Left renal pelvis (tissue), 4 donors: ENCODE measurements around the gene TMEM175. TPM values are rescaled to one million over a fixed set of nuclear protein-coding genes. Genes with fewer than 3 reads are reported as not detected.
"Not testable (repeated sequence)": the region's sequence is repeated elsewhere in the genome, so short reads cannot be mapped to it uniquely, and the experiment has no call there.

Source experiments
- DNase-seq, 4 donors: peaks; one replicate each; pipeline ENCODE4 v3.0.0-alpha.2; 2013; ENCODE audit warnings: low read depth in 4 of 4, low spot score in 3 of 4
- polyA plus RNA-seq, 4 donors: library from polyadenylated mRNA; unstranded; fragments of 120-200 nt; gene quantifications; one replicate each; pipeline ENCODE4 v1.2.1, GENCODE V29; 2013; ENCODE audit not compliant: insufficient read length in 4 of 4

Gene TMEM175
- polyA plus RNA-seq, 4 donors: 20.2 to 25.6 (median 25.5) TPM

DNA sequence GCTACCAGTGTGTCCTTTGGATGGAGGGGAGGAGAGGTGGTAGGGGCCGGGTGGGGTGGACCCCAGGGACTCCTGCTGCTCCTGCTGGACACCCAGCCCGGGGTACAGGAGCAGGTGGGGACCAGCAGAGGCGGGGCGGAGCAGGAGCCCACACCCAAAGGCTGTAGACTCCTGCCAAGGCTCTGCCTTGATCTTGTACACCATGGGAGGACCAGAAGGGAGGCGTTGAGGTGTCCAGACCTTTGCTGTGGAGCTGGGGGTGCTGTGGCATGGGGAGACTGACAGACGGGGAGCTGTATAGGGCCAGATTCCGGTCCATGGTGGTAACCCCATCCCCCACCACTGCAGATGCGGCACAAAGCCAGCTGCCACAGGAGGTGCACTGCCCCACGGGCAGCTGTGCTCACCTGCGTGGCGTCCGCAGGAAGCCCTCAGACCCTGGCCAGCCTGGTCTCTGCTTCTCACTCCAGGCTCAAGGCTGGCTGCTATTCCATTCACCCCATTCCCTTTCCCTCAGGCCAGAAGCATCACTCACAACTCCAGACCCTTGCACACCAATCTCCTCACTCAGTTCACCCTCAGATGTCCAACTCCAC is 65.9 kb downstream of the TMEM175 start:
- DNase-seq: no peak

DNA sequence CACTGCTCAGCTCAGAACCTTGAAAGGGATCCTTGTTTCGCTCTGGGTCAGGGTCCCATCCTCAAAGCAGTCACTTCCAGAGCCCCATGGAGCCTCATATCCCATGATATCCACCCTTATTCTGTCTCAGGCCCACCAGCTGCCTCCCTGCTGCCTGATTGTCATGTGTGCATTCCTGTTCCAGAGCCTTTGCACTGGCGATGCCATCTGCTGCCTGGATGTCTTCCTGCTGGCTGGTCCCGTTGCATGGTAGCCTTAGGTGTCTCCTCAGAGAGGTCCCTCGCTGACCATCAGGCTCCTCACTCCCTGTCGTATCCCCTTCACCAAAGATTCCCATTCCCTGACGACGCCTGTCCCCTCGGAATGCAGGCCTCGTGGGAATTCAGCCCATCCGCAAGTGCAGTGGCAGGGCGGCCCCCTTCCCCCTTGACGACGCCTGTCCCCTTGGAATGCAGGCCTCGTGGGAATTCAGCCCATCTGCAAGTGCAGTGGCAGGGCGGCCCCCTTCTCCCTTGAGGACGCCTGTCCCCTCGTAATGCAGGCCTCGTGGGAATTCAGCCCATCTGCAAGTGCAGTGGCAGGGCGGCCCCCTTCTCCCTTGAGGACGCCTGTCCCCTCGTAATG is 67.1 kb downstream of the TMEM175 start:
- not testable (repeated sequence) for DNase-seq

DNA sequence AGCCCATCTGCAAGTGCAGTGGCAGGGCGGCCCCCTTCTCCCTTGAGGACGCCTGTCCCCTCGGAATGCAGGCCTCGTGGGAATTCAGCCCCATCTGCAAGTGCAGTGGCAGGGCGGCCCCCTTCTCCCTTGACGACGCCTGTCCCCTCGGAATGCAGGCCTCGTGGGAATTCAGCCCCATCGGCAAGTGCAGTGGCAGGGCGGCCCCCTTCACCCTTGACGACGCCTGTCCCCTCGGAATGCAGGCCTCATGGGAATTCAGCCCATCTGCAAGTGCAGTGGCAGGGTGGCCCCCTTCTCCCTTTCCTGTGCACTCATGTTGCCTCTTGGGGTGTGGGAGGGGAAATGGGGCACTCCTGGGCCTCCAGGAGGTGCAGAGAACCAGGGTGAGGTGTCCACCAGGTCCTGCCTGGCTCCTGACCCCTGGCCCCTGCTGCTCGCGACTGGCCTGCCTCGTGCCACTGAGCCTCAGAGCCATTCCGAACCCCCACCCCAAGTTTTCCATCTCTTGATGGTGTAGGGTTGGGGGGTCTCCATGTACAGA is 67.7 kb downstream of the TMEM175 start:
- no peak for DNase-seq

DNA sequence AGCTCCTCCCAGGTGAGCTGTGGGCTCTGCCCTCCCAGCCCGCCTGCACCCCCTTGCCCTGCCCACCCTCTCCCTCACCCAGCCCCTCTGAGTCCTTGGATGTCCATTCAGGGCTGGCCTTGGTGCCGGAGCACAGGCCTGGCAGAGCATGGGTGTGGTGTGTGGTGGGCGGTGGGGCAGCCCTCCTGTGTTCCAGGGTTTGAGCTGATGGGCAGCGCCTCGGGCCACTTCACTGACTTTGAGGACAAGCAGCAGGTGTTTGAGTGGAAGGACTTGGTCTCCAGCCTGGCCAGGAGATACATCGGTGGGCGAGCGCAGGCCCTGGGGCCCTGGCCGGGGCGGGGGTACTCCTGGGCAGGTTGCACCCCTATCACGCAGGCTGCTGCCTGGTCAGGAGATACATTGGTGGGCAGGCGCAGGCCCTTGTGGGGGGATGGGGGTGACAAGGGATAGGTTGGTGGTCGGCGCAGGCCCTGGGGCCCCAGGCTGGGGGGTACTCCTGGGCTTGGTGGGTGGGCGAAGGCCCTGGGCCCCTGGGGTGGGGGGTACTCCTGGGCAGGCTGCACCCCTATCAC is 68.5 kb downstream of the TMEM175 start:
- no peak for DNase-seq

DNA sequence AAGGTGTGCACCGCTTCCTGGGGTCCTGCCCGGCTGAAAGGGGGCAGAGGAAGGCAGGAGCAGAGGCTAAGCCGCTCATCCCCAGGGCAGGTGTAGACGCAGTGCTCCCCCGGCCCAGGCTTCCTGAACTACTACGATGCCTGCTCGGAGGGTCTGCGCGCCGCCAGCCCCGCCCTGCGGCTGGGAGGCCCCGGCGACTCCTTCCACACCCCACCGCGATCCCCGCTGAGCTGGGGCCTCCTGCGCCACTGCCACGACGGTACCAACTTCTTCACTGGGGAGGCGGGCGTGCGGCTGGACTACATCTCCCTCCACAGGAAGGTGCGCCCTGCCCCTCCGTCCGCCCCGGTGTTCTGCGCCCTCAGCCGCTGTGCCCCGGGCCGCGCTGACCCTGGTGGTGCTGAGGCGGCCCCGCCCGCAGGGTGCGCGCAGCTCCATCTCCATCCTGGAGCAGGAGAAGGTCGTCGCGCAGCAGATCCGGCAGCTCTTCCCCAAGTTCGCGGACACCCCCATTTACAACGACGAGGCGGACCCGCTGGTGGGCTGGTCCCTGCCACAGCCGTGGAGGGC is 69.4 kb downstream of the TMEM175 start:
- no peak for DNase-seq

DNA sequence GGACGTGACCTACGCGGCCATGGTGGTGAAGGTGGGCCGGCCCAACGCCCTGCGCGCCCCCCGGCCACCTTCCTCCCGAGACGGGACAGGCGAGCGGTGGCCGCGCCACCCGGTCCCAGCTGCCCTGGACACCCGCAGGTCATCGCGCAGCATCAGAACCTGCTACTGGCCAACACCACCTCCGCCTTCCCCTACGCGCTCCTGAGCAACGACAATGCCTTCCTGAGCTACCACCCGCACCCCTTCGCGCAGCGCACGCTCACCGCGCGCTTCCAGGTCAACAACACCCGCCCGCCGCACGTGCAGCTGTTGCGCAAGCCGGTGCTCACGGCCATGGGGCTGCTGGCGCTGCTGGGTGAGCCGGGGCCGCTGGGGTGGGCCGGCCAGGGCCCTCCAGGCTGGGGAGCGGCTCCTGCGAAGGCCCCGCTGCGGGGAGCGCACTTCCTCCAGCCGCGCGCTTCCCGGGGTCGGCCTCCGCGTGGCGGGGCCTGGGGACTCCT is 69.9 kb downstream of the TMEM175 start:
- no peak for DNase-seq

DNA sequence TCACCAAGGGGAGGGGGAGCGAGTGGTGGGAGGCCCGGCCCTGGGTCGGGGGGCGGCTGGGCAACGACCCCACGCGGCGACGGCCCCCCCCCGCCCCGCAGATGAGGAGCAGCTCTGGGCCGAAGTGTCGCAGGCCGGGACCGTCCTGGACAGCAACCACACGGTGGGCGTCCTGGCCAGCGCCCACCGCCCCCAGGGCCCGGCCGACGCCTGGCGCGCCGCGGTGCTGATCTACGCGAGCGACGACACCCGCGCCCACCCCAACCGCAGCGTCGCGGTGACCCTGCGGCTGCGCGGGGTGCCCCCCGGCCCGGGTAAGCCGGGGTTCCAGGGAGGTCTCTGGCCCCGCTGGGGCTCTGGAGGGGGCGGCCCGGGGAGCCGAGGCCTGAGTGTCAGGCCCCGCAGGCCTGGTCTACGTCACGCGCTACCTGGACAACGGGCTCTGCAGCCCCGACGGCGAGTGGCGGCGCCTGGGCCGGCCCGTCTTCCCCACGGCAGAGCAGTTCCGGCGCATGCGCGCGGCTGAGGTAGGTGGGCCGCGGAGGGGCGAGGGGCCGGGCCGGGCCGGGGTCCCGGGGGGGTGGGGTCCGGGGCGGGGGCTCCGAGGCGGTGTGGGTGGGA is 70.5 kb downstream of the TMEM175 start:
- DNase-seq: no peak

DNA sequence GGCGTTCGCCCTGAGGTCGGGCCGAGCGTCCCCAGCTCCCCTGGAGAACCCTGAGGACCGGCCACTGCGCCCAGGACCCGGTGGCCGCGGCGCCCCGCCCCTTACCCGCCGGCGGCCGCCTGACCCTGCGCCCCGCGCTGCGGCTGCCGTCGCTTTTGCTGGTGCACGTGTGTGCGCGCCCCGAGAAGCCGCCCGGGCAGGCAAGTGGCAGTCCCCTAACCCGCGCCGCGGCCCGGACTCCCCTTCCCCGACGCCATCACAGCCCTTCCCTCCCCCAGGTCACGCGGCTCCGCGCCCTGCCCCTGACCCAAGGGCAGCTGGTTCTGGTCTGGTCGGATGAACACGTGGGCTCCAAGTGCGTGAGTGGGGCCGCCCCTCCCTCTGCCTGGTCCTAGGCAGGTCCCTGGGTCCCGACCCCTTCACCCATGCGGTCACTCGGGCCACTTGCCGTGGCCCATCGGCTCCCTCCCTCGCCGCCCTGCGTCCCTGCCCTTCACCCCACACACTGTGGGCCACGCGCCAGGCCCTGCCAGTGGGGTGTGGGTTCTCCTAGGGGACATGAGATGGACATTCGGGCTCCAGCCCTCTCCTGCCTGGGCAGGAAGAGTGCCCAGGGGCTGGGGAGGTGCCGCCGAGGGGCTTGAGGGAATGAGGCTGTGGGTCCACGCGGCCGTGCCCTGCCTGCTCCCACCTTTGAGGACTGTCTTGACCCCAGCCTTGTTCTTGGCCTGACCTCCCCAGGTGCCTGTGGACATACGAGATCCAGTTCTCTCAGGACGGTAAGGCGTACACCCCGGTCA is 71.2 kb downstream of the TMEM175 start:
- no peak for DNase-seq

DNA sequence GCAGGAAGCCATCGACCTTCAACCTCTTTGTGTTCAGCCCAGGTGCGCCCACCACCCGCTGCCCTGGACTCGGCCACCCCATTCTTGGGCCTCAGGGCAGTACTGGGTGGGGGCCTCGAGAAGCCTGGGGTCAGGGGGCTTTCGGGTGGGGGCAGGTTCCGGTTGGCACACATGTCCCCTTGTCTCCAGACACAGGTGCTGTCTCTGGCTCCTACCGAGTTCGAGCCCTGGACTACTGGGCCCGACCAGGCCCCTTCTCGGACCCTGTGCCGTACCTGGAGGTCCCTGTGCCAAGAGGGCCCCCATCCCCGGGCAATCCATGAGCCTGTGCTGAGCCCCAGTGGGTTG is 71.8 kb downstream of the TMEM175 start:
- DNase-seq: no peak

DNA sequence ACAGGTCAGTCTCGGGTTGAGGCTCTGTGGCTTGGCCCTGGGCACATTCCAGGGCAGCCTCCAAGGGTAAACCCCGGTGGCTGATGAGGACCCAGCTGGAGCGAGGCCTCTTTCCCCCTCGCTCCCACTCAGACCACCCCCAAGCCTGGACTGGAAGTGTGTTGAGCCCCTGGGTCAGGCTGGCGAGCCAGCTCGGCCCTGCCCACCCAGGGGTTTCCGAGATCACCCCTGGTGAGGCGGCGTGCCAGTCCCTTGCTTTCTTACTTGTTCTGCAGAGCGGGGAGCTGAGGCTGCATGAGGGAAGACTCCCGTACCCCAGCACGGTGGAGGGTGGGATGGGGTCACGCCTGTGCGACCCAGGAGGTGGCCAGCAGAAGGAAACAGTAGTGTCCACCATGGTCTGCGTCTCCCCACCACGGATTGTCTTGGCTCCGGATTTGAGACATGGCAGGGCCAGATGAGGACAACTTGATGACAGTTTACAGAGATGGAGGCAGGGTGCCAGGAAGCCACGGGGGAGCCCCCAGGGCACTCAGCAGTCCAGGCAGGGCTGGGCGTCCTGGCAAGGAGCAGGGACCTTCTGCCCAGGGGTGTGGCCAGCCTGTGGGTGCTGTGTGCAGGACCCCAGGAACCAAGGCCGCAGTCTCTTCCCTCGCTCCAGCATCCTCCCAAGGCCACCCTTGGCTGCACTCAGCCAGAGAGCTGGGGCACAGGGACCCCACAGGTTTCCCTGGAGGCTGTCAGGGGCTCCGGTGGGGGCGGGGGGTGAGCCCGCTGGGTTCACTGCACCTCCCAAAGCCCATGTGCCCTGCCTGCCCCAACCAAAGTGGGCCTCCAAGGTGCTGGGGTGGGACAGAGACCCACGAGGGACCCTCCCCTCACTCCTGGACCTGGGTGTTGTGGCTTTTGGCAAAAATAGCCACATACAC is 72.6 kb downstream of the TMEM175 start:
- DNase-seq: no peak

DNA sequence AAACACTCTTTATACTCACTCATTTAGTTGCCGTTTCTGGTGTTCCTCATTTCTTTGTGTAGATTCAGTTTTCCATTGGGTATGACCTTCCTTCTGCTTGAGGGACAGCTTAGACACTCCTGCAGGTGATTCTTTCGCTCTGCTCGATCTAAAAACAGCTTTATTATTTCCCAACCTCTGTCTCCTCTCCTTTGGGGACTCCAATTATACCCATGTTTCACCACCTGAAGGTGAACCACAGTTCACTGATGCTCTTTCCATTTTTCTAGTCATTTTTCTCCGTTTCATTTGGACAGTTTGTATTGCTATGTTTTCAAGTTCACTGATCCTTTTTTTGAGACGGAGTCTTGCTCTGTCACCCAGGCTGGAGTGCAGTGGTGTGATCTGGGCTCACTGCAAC is 74.6 kb downstream of the TMEM175 start:
- no peak for DNase-seq

Other genes starting within 250 kb of the TMEM175 start
- gene SLC49A3, start 243.3 kb upstream of the TMEM175 start, polyA plus RNA-seq: 1 to 10 TPM; 2.6 to 7.1 (median 3.6) TPM
- gene PCGF3, start 226.6 kb upstream of the TMEM175 start, polyA plus RNA-seq: 10 to 100 TPM; 67.3 to 93.3 (median 74.2) TPM
- gene CPLX1, start 106.3 kb upstream of the TMEM175 start, polyA plus RNA-seq: 1 to 10 TPM in 3 of 4 donors, under 1 TPM in 1; 0.86 to 3.2 (median 1.7) TPM
- 10 to 100 TPM; 51.8 to 82.9 (median 61.0) TPM for gene GAK, start 144 bp upstream of the TMEM175 start, polyA plus RNA-seq
- gene DGKQ, start 41.1 kb downstream of the TMEM175 start, polyA plus RNA-seq: 1 to 10 TPM; 6.0 to 9.9 (median 7.1) TPM
- 10 to 100 TPM; 12.9 to 20.5 (median 15.8) TPM for gene IDUA, start 54.6 kb downstream of the TMEM175 start, polyA plus RNA-seq
- gene SLC26A1, start 60.9 kb downstream of the TMEM175 start, polyA plus RNA-seq: 10 to 100 TPM in 1 of 4 donors, 1 to 10 TPM in 3; 2.0 to 14.9 (median 7.6) TPM
- 10 to 100 TPM; 31.3 to 42.0 (median 38.1) TPM for gene FGFRL1, start 79.2 kb downstream of the TMEM175 start, polyA plus RNA-seq
- gene RNF212, start 181.1 kb downstream of the TMEM175 start, polyA plus RNA-seq: 10 to 100 TPM; 10.5 to 19.2 (median 15.8) TPM
- 10 to 100 TPM in 3 of 4 donors, 1 to 10 TPM in 1; 9.9 to 43.8 (median 12.8) TPM for gene SPON2, start 240.1 kb downstream of the TMEM175 start, polyA plus RNA-seq